ENCODE results near the gene AGTPBP1.

GRCh38 chr9:85594316-85594715 lies 147.4 kb downstream of the AGTPBP1 start:
- TF ChIP-seq EZH2 (IDR thresholded peaks at IDR 0.05) = no peak
- TF ChIP-seq EZH2phosphoT487 (IDR thresholded peaks at IDR 0.05) = no peak

Measured in neural progenitor cell (in vitro differentiated cells).